ENCODE results near the gene DDX6.
"Not testable (repeated sequence)": the region's sequence is repeated elsewhere in the genome, so short reads cannot be mapped to it uniquely, and the experiment has no call there.

The DDX6 gene

GRCh38 chr11:118721478-118722015, 69.4 kb downstream of the DDX6 start:
- H3K79me2 ChIP-seq; H3K9ac ChIP-seq; H3K4me3 ChIP-seq (ENCODE audit: low read depth, low read length); H3K27me3 ChIP-seq (ENCODE audit: control insufficient read depth, insufficient read depth, low read length); H3K4me2 ChIP-seq (ENCODE audit: low read length); H3K9me3 ChIP-seq (ENCODE audit: control insufficient read depth, low read length); H3K4me1 ChIP-seq; H2AFZ ChIP-seq; H3K27ac ChIP-seq; H3K36me3 ChIP-seq (ENCODE audit: control insufficient read depth, insufficient read depth, low read length): not testable (repeated sequence)

- H3K36me3 ChIP-seq (ENCODE audit: control insufficient read depth, insufficient read depth, low read length); H3K4me3 ChIP-seq (ENCODE audit: low read depth, low read length); H2AFZ ChIP-seq; H3K9me3 ChIP-seq (ENCODE audit: control insufficient read depth, low read length); H3K9ac ChIP-seq; H3K4me1 ChIP-seq; H3K27ac ChIP-seq; H3K4me2 ChIP-seq (ENCODE audit: low read length); H3K27me3 ChIP-seq (ENCODE audit: control insufficient read depth, insufficient read depth, low read length); H3K79me2 ChIP-seq: not testable (repeated sequence)
Observed at GRCh38 chr11:118720740-118721139, 70.2 kb downstream of the DDX6 start.

GRCh38 chr11:118720078-118720477, 70.9 kb downstream of the DDX6 start:
- not testable (repeated sequence) for H3K9me3 ChIP-seq (ENCODE audit: control insufficient read depth, low read length); H3K4me2 ChIP-seq (ENCODE audit: low read length); H3K27me3 ChIP-seq (ENCODE audit: control insufficient read depth, insufficient read depth, low read length); H3K9ac ChIP-seq; H3K4me3 ChIP-seq (ENCODE audit: low read depth, low read length); H2AFZ ChIP-seq; H3K79me2 ChIP-seq; H3K4me1 ChIP-seq; H3K36me3 ChIP-seq (ENCODE audit: control insufficient read depth, insufficient read depth, low read length); H3K27ac ChIP-seq

GRCh38 chr11:118718562-118718961, 72.4 kb downstream of the DDX6 start:
- H3K79me2 ChIP-seq; H3K4me3 ChIP-seq (ENCODE audit: low read depth, low read length); H2AFZ ChIP-seq; H3K9ac ChIP-seq; H3K36me3 ChIP-seq (ENCODE audit: control insufficient read depth, insufficient read depth, low read length); H3K9me3 ChIP-seq (ENCODE audit: control insufficient read depth, low read length); H3K4me1 ChIP-seq; H3K27ac ChIP-seq; H3K4me2 ChIP-seq (ENCODE audit: low read length); H3K27me3 ChIP-seq (ENCODE audit: control insufficient read depth, insufficient read depth, low read length): not testable (repeated sequence)

- not testable (repeated sequence) for H3K27ac ChIP-seq; H3K27me3 ChIP-seq (ENCODE audit: control insufficient read depth, insufficient read depth, low read length); H3K9ac ChIP-seq; H3K4me1 ChIP-seq; H3K4me3 ChIP-seq (ENCODE audit: low read depth, low read length); H2AFZ ChIP-seq; H3K4me2 ChIP-seq (ENCODE audit: low read length); H3K9me3 ChIP-seq (ENCODE audit: control insufficient read depth, low read length); H3K36me3 ChIP-seq (ENCODE audit: control insufficient read depth, insufficient read depth, low read length); H3K79me2 ChIP-seq
Observed at GRCh38 chr11:118717733-118718132, 73.2 kb downstream of the DDX6 start.

GRCh38 chr11:118717221-118717620, 73.7 kb downstream of the DDX6 start:
- H3K36me3 ChIP-seq (ENCODE audit: control insufficient read depth, insufficient read depth, low read length); H3K4me2 ChIP-seq (ENCODE audit: low read length); H2AFZ ChIP-seq; H3K27me3 ChIP-seq (ENCODE audit: control insufficient read depth, insufficient read depth, low read length); H3K4me3 ChIP-seq (ENCODE audit: low read depth, low read length); H3K4me1 ChIP-seq; H3K79me2 ChIP-seq; H3K27ac ChIP-seq; H3K9me3 ChIP-seq (ENCODE audit: control insufficient read depth, low read length); H3K9ac ChIP-seq: not testable (repeated sequence)

- no peaks in the 10 kb centered on the region for H3K9me3 ChIP-seq (ENCODE audit: control insufficient read depth, low read length)
- H3K4me3 ChIP-seq (ENCODE audit: low read depth, low read length): no peak overlapping the region
- H3K27me3 ChIP-seq (ENCODE audit: control insufficient read depth, insufficient read depth, low read length): no peaks in the 10 kb centered on the region
- no peak for TF ChIP-seq CTCF (IDR thresholded peaks at IDR 0.05)
- H3K9ac ChIP-seq: no peak overlapping the region
- no peak overlapping the region for H3K27ac ChIP-seq
- H3K4me2 ChIP-seq (ENCODE audit: low read length): no peak overlapping the region
- no peak overlapping the region for H2AFZ ChIP-seq
- no peaks in the 10 kb centered on the region for H3K79me2 ChIP-seq
- H3K4me1 ChIP-seq: no peaks in the 10 kb centered on the region
- no peaks in the 10 kb centered on the region for H3K36me3 ChIP-seq (ENCODE audit: control insufficient read depth, insufficient read depth, low read length)
Observed at GRCh38 chr11:118715837-118716260, 75.1 kb downstream of the DDX6 start.
